AG08396 (cell line): ENCODE data around the gene SYN1.

Experiments used
- DNase-seq: peaks from one replicate; pipeline ENCODE4 v3.0.0; 2012; ENCODE audit warnings: low spot score, mixed read lengths

SYN1 gene

DNA sequence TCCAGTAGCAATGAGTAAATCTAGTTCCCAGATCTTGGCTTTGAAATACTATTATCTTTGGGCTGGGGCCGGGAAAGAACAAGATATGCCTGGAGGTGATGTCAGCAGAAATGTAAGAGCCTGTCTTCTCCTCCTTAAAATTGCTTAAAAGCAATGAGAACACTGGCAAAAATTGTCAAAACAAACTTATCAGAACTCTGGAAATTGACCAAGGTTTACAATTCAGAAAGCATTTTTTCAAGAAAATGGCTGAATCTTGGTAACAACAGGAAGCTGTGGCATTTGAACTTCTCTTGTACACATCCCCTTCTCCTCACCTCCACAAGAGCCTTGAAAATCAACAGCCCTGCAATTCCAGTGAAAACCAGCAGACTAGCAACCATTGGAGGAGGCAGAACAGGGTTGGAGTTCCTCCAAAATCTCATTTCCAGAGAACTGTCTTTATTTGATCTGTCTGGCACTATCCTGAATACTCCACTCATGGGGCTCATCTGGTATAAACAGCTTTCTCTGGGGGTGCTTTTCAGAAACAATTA is 23.9 kb downstream of the SYN1 start:
- DNase-seq: no peak

DNA sequence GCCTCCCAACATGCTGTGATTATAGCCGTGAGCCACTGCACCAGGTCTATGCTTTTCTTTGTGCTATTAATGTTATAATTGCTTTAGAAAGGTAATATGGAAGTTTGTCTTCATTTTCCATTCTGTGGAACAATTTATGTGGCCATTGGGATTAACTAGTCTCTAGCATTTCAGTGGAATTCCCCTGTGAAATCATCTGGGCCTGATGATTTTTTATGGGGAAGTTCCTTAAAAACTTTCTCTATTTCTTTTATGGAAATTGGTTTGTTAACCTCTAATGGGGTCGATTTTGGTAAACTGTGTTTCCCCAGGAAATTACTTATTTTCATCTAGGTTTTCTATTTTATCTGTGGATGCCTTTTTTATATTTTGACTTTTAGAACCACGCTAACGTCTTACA is 26.1 kb downstream of the SYN1 start:
- no peak for DNase-seq

GRCh38 chrX:47590984-47591383 is 28.7 kb downstream of the SYN1 start:
- DNase-seq: no peak

- DNase-seq: no peak
Measured at GRCh38 chrX:47587906-47588735, 31.5 kb downstream of the SYN1 start.

DNA sequence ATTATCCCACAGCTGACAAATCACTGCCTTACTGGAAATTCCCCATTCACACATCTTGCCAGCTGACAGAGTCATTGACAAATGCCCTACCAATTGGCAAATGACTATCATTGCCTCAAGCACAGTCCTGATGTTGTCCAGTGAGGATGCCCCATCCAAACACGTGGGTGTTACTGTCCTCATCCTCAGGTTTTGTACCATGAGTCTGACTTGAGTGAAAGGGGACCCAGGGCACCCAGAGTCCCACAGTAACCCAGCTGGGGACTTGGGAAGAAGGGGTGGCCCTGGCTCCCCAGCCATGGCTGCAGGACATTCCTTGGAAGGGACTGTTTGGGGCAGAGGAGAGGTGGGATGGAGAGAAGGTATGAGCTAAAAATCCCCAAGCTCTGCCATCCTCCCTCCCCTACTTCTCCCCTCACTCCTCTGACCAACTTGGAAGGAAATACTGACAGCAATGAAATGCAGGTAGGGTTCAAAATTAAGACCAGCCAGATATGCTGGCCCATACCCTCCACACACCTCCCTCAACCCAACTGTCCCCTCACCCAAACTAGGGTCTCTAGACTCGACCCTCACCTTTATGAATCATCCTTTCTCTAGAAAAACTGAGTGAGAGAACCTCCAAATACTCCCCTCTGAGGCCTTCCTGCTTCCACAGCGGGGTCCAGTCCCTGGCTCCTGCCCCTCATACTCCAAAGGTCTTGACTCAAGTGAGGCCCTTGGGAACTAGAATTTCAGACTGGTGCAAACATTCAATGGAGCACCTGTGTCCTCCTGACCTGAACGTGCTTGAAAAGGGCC is 32.4 kb downstream of the SYN1 start:
- no peak for DNase-seq

DNA sequence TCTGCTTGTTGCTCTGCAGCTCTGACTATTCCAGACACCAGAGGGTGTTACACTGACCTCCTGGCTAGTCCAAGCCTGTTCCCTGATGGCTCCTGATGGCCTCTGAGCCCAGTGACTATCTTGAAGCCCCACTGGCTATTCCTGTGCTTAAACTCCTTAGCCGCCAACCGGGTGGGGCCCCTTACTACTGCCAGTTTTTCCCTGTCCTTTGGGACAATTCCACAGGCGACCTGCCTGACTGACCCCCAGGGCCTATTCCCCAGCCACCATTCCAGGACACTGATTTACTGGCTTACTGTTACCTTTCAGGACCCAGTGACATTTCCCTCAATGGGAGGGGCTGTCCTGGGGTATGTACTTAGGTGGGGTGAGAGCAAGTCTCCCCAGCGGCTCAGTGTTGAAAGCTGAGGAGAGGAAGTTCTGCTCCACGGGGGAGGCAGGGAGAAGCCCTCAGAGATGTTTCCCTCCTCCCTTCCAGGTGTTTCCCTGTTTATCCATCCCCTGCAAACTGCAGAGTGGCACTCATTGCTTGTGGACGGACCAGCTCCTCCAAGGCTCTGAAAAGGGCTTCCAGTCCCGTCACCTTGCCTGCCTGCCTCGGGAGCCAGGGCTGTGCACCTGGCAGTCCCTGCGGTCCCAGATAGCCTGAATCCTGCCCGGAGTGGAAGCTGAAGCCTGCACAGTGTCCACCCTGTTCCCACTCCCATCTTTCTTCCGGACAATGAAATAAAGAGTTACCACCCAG is 33.4 kb downstream of the SYN1 start:
- no peak for DNase-seq

DNA sequence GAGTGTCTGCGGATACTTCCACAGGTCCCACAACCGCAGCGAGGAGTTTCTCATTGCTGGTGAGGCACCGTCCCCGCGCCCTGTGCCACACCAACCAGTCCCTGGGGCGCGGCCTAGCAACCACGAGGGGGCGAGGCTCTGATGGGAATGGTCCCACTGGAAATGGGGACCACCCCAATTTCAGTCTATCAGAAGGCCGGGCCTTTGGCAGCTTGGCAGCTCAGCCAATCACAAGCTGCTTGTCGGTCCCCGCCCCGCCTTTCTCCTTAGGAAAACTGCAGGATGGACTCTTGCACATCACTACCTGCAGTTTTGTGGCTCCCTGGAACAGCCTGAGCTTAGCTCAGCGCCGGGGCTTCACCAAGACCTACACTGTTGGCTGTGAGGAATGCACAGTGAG is 34.4 kb downstream of the SYN1 start:
- no peak for DNase-seq

GRCh38 chrX:47584714-47585113 is 34.9 kb downstream of the SYN1 start:
- DNase-seq: no peak

DNA sequence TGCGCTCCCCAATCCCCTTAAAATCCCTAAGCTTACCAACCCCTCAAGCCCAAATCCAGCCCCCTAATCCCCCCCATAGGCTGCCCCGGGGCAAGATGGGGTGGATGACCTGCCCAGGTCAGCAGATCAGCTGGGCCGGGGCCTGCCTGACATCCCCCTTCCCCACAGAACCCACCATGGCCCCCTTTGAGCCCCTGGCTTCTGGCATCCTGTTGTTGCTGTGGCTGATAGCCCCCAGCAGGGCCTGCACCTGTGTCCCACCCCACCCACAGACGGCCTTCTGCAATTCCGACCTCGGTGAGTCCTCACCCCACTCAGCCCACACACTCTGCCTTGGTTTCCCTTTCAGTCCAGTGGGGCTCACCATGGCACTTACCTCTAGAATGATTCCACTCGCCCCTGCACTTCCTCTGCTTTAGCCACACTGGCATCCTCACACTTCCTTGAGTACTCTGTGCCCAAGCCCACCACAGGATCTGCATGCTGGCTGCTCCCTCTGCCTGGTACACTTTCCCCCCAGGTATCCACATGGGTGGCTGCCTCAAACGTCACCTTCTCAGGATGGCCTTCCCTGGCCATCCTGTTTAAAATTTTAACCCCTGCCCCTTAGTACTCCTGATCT is 36.3 kb downstream of the SYN1 start:
- peak; percentile 5 for DNase-seq

GRCh38 chrX:47581731-47582647 is 37.7 kb downstream of the SYN1 start, which contains the start of gene TIMP1:
TIMP1 (plus strand) TSS chrX:47582436; CDS start chrX:47583416, 980 bp downstream.
- peak; percentile 89 for DNase-seq

GRCh38 chrX:47579537-47579936 is 40.1 kb downstream of the SYN1 start:
- peak; percentile 65 for DNase-seq

DNA sequence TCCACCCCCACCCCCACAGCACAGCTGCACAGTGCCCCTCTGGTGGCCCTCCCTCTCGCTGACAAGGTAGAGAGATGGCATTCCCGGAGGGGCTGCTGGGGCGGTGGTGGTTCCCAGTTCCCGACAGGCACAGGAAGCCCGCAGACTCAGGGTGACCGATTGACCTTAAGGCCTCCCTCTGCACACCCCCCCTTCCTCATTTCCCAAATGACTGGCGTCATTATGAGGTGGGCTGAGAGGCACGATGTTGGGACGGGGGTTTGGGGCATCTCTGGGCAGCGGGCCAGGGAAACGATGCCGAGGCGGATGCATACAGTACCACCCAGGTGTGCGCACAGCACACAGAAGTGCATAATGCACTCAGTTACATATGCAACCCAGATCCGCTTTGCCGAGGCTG is 41.0 kb downstream of the SYN1 start:
- DNase-seq: no peak

DNA sequence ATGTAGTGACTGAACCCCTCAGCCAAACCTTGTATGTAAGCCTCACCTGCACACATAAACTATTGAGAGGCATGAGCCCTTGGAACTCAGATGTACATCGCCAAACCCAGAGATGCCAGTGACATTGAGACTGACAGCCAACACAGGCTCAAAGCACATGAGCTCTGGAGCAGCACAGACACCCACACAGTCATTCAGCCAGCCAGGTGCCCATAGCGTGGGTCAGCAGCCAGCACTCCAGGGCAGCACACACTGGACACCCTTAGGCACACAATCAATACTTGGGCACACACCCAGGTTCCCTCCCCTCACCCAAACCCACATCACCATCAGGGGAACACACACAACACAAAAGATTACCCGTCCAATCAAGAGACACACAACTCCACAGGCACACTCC is 41.8 kb downstream of the SYN1 start:
- DNase-seq: peak; percentile 5

DNA sequence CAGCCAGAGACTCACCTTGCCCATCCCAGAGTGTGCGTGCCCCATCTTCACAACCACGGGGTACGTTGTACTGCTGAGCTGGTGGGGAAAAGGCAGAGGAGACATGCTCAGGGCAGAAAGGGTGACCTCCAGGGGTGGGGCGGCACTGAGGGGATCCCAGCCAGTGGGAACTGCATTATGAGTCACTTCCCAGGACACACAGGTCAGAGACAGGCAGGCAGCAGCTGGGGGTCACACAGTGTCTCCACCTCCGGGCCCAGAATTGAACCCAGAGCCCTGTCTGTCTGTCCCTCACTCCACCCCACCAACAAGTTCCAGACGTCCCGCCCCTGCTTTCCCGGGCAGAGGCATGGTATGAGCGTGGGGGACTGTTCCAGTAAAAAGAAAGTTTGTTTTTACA is 42.2 kb downstream of the SYN1 start:
- peak; percentile 11 for DNase-seq

DNA sequence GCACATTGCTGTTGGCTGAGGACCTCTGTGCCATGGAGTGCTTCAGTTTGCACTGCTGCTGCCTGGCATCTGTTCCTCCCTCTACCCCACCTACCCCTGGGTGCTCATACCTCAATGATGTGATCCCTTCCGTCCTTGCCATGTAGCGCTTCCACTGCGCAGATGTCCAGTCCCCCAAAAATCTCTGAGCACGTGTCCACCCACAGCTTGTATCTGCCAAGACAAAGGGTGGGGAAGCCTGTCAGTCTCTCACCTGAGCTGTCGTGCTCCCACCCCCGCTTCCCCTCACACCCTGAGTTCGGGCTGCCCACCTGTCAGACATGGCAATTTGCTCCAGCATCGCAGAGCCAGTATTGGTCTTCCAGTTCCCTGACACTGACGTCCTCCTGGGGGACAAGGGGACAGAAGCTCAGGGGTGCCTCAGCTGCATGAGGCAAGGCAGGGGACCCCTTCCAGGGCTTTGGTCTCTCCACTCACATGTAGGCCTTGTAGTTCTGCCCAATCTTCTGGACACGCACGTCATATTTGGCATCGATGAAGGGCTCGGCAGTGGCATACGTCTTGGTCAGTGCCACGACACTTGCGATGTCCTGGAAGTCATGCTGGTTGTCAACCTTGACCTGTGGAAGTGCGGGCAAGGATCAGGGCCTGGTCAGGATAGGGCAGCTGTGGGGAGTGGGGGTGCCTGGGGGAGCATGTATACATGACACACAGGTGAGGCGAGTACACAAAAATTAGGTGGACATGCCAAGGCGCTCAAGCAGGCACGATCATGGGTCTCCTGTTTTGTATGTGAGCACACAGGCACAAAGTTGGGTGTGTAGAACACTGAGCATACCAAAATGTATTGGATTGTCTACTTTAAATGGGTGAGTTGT is 43.4 kb downstream of the SYN1 start:
- no peak for DNase-seq

DNA sequence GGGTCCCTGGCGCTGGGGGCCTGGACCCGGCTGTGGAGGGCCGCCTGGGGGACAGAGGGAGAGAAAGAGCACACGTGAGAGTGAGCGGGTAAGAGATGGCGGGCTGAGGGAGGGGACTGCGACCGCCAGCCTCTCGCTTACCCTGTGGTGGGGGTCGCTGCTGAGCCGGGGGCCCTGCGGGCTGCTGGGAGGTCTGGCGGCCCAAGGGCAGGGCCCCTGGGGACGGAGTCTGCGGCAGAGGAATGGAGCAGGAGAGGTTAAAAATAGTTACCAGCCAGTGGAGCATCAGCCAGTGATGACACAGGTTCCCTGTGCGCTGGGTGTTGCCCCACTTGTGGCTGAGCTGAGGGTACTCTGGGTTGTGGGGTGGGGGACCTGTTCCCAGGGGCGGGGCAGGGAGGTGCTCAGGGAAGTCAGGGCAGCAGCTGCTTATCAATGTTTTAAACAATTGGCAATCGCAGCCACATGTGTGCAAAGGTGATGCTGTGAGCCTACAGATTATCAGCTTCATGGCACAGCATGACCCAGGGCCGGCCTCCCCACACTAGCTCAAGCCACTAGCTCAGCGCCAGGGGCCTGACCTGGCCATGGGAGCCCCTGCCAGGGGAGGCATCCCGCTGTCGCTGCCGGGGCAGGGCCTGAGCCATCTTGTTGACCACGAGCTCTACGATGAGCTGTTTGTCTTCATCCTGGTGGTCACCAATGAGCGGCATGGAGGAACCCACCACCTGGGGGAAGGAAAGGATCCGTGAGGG is 44.9 kb downstream of the SYN1 start:
- peak; percentile 15 for DNase-seq

GRCh38 chrX:47574076-47574546 is 45.5 kb downstream of the SYN1 start:
- DNase-seq: no peak

- DNase-seq: peak; percentile 31
Measured at GRCh38 chrX:47573341-47574075, 46.1 kb downstream of the SYN1 start.
